Sigmoid colon (tissue), 4 donors: ENCODE data around the gene RING1.

Experiments used
- CTCF ChIP-seq, 4 experiments: fragments of 450-650 bp in 3 of 4; fragments of 200-600 bp in 1 of 4; IDR thresholded peaks; one replicate each; pipeline ENCODE4 v1.5.1; 2016 to 2019; ENCODE audit warnings: antibody characterized with exemption in 4 of 4, mild to moderate bottlenecking in 3 of 4, moderate library complexity in 2 of 4
- POLR2A ChIP-seq, 2 donors: fragments of 450-650 bp; IDR thresholded peaks; one replicate each; pipeline ENCODE4 v1.6.1; 2016; ENCODE audit warnings: antibody characterized with exemption in 2 of 2, mild to moderate bottlenecking in 2 of 2, moderate library complexity in 2 of 2
- POLR2AphosphoS5 ChIP-seq, 4 donors: sonication (generic); formaldehyde crosslinking; IDR thresholded peaks; one replicate each; pipeline ENCODE4 v1.6.1; 2017; ENCODE audit warnings: antibody characterized with exemption in 4 of 4

GRCh38 chr6:33206027-33206863 lies 2.1 kb upstream of the RING1 start:
- no peak for TF ChIP-seq CTCF (IDR thresholded peaks at IDR 0.05)
- no peak for TF ChIP-seq POLR2AphosphoS5 (IDR thresholded peaks at IDR 0.05)
- TF ChIP-seq POLR2A (IDR thresholded peaks at IDR 0.05), result no peak
